Measurements from ENCODE around the gene LAMA5.

GRCh38 chr20:62267543-62267942, 99.6 kb downstream of the LAMA5 start:
- TF ChIP-seq CTCF (IDR thresholded peaks at IDR 0.05) (no peak), EZH2 (IDR thresholded peaks at IDR 0.05; ENCODE audit: borderline replicate concordance, insufficient read depth, low read depth, low read length, poor library complexity, severe bottlenecking) (no peak)

Data from B cell (primary cell).